Hepatocyte (in vitro differentiated cells): ENCODE results near the gene FAM221B.

Experiments used
- EZH2 ChIP-seq: fragments of 200-600 bp; sonication (generic); IDR thresholded peaks from 2 replicates; pipeline ENCODE4 v1.6.1; 2016; ENCODE audit warnings: antibody characterized with exemption, mild to moderate bottlenecking, borderline replicate concordance
- EZH2phosphoT487 ChIP-seq: fragments of 200-600 bp; sonication (generic); IDR thresholded peaks from one replicate; pipeline ENCODE4 v1.6.1; 2018; ENCODE audit warnings: antibody characterized with exemption, mild to moderate bottlenecking, low read depth, moderate library complexity; ENCODE audit not compliant: unreplicated experiment, severe bottlenecking
- TF ChIP-seq, protein P1 (sequence below): fragments of 200-600 bp; sonication (generic); IDR thresholded peaks from 2 replicates; pipeline ENCODE4 v1.5.1; 2016; ENCODE audit warnings: antibody characterized with exemption, mild to moderate bottlenecking; ENCODE audit not compliant: poor library complexity

DNA sequence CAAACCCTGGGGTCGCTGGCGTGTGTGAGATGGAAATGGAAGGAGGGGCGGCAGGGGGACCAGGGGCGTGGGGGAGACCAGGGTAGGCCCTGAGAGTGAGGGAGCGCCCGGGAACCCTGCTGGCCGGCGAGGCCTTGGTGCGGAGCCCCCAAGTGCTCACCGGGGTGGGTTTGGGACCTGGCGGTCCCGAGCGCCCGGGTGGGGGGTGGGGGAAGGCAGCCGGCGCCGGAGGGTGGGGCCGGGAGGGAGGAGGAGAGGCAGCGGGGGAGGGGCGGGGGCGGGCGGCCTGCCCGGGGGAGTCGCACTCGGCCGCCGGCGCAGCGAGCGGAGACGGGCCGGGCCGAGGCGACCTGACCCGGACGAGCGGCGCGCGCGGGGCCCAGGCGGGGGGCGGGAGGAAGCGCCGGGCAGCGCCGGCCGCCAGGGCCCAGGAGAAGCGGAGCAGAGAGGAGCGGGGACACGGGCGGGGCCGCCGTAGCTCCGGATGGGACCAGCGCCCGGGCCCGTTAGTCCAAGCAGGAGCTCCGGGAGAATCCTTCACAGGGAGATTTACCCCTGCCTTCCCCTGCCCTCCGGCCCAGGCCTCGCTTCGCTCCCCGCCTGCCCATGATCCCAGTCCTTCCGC, 37.1 kb downstream of the FAM221B start, which contains the start of gene NPR2:
- TF ChIP-seq, protein P1, sequence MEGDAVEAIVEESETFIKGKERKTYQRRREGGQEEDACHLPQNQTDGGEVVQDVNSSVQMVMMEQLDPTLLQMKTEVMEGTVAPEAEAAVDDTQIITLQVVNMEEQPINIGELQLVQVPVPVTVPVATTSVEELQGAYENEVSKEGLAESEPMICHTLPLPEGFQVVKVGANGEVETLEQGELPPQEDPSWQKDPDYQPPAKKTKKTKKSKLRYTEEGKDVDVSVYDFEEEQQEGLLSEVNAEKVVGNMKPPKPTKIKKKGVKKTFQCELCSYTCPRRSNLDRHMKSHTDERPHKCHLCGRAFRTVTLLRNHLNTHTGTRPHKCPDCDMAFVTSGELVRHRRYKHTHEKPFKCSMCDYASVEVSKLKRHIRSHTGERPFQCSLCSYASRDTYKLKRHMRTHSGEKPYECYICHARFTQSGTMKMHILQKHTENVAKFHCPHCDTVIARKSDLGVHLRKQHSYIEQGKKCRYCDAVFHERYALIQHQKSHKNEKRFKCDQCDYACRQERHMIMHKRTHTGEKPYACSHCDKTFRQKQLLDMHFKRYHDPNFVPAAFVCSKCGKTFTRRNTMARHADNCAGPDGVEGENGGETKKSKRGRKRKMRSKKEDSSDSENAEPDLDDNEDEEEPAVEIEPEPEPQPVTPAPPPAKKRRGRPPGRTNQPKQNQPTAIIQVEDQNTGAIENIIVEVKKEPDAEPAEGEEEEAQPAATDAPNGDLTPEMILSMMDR, result no peak
- TF ChIP-seq EZH2phosphoT487 (no peak), EZH2 (no peak)
